ENCODE measurements around the gene LDLRAD1. TPM values are rescaled to one million over a fixed set of nuclear protein-coding genes. Genes with fewer than 3 reads are reported as not detected.
A peak's percentile ranks its signal among the peaks of the same experiment; 100 is the strongest.
"Not testable (repeated sequence)": the region's sequence is repeated elsewhere in the genome, so short reads cannot be mapped to it uniquely, and the experiment has no call there.

Gene LDLRAD1
- total RNA-seq, 1 experiment from 2014 or later, result not detected

DNA sequence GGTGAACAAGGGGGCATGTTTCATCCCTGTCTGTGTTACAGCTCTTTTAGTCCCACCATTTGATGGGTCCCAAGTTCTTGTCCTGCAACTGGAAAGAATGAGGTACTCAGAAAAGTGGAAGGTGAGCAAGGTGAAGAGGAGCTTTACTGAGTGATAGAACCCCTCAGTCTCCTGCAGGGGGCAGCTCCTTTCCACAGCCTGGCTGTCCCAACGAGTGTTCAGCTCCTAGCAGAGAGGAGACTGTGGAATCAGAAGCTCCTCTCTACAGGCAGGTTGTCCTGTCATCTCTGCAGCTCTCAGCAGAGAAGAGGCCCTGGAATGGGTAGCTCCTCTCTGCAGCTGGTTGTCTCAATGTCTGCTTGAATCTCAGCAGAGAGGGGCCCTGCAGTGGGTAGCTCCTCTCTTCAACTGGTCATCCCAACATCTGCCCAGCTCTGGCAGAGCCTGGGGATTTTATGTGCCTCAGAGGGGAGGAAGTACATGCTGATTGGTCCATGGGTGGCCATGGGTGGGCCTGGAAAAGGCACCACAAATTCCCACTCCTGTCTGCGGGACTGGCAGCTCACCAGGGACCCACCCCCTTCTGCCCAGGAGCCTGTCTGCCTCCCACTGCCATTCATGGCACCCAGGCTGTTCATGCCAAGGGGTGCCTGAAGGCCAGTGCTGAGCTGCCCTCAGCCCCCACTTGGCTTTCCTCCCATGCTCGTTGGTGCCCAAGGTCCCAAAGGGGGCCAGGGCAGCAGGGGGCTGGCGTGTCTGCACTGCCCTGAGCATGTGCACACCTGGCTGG lies 25.7 kb downstream of the LDLRAD1 start:
- peak; percentile 35 for DNase-seq (ENCODE audit: low read depth)

DNA sequence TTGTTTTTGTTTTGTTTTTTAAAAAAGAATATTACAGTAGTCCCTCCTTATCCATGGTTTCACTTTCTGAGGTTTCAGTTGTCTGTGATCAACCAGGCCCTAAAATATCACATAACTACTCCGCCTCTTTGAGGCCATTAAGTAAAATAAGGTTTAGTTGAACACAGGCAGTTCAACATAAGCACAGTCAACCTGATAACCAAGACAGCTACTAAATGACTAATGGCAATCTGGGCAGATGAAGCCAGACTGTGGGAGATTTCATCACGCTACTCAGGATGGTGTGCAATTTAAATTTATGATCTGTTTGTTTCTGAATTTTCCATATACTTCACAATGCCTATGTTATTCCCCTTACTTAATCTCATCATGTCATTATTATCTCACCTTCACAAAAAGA lies 30.1 kb downstream of the LDLRAD1 start:
- DNase-seq (ENCODE audit: low read depth), result no peak

DNA sequence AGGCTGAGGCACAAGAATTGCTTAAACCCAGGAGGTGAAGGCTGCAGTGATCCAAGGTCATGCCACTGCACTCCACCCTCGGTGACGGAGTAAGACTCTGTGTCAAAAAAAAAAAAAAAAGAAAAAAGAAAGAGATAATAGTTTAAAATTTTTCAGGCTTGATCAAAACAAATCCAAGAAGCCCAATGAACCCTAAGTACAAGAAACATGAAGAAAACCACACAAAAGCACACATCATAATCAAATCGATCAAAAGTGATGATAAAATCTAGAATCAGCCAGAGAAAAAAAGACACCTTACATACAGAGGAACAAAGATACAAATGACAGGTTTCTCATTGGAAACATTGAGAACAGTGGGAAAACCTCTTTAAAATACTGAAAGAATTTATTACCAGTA lies 31.5 kb downstream of the LDLRAD1 start:
- DNase-seq (ENCODE audit: low read depth), result no peak

DNA sequence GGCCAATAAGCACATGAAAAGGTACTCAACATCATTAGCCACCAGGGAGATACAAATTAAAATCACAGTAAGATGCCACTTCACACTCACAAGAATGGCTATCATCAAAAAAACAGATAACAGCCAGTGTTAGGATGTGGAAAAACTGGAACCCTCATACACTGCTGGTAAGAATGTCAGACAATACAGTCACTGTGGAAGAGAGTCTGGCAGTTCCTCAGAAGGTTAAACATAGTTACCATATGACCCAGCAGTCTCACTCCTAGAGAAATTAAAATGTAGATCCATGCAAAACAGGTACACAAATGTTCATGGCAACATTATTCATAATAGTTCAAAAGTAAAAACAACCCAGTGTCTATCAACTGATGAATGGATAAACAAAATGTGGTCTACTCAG lies 33.3 kb downstream of the LDLRAD1 start:
- DNase-seq (ENCODE audit: low read depth), result no peak

DNA sequence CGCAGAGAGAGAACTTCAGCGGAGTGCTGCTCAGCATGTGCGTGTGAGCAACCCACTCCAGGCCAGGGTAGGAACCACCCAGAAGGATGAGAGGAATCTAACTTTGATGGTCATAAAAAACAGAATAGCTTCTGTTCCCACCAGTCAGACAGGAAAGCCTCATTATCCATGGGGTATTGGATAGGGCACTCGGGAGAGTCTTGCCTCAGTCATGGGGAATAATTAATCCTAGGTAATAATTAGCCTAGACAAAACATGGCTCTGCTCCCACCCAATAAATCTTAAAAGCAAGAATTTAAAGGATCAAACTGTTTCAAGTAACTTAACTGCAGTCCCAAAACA lies 35.3 kb downstream of the LDLRAD1 start:
- DNase-seq (ENCODE audit: low read depth), result no peak

DNA sequence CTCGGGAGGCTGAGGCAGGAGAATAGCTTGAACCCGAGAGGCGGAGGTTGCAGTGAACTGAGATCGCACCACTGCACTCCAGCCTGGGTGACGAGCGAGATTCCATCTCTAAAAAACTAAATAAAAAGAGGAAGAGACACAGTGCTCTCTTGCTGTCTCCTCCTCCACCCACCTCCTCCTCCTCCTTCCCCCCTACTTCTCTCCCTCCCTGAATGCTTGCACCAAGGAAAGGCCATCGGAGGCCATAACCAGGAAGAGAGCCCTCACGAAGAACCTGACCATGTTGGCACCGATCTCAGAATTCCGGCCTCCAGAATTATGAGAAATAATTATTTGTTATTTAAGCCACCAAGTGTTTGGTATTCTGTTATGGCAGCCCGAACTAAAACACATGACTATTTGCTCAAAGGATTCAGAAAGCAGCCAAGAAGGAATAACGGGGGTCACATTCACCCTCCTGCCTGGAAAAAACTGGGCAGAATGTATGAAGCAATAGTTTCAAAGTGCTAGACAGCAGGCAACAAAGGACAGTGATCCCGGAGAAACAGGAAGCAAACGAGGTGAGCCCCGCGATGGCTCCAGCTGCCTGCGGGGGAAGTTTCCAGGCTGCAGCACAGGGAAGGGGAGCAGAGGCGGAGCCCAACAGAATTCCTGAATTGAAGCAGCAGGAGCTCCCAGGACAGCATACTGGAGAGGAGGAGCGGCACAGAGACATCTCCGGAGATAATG lies 35.8 kb downstream of the LDLRAD1 start:
- peak; percentile 56 for DNase-seq (ENCODE audit: low read depth)

DNA sequence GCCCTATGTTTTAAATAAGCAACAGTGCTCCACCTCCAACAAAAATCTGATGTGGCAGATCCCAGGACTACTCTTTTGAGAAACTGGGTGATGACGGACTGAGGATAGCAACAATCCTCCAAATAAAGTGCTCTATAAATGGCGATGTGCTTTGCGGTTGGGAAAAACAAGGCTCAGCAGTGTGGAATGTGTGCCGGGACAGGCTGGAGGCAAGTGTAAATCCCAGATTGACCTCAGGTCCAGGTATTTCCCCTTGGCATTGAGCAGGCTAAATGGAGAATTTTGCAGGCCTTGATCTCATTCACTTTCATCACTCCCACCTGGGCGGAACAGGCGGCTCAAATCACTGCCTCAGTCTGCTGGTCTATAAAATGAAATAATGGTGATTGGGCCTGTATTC lies 36.8 kb downstream of the LDLRAD1 start:
- DNase-seq (ENCODE audit: low read depth), result no peak

DNA sequence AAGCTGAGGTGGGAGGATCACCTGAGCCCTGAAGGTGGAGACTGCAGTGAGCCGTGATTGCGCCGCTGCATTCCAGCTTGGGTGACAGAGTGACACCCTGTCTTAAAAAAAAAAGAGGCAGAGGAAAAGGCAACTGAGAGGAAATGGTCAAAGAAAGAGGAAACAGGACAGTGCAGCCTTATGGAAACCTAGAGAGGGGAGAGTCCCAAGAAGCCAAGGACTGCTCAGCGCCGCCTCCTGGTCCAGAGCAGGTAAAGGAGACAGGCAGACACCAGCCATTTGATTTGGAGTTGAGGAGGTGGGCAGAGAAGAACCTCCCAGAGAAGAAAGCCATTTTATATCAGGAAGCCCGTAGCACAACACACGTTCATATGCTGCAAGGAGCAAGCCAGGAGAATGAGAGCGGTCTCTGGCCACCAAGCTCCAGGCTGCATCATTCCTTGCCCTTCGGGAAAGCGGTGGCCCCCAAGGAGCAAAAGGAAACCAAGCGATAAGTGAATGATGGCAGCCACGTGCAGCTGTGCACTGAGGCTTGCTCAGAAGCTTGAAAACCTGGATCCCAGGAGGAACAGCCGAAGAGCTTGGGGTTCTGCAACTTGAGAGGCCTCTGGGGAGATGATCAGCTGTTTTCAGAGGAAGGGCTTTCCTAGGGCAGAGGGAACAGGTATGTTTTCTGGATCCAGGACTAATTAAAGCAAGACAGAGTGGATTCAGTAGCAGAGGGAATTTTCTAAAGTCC lies 38.1 kb downstream of the LDLRAD1 start:
- DNase-seq (ENCODE audit: low read depth), result no peak

DNA sequence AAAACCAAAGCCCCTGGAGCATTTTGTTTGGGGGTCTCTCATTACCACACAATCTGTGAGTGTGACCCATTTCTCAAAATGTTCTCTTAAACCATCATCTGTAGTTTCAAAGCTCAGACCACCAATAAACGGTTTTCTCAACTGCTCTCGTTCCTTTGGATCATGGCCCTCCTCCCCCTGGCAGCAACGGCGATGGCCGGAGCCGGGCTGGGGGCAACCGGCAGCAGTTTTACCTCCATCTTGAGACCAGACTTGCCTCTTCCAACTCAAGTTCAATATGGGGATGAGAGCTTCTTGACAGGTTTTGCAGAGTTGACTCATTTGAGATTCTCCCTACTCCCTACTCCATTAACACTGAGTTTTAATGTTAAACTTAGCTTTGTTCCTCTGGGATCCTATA lies 42.1 kb downstream of the LDLRAD1 start:
- no peak for DNase-seq (ENCODE audit: low read depth)

DNA sequence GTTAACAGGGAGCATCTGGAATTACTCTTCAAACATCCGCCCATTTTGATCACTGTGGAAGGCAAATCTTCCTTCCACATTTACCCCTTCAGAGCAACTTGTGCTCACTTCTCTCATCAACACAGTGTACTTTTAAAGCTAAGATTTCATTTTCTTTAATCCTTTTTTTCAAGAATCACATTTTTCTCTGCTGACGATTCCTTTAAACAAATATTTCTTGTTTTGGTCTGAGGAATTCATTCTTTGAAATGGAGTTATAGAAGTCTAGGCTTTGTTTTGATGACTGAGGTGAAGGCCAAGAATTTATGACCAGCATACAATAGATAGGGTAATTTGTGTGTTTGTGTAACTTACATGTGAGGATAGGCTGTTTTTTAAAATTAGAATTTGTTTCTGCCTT lies 46.3 kb downstream of the LDLRAD1 start:
- DNase-seq (ENCODE audit: low read depth), result peak; percentile 21

DNA sequence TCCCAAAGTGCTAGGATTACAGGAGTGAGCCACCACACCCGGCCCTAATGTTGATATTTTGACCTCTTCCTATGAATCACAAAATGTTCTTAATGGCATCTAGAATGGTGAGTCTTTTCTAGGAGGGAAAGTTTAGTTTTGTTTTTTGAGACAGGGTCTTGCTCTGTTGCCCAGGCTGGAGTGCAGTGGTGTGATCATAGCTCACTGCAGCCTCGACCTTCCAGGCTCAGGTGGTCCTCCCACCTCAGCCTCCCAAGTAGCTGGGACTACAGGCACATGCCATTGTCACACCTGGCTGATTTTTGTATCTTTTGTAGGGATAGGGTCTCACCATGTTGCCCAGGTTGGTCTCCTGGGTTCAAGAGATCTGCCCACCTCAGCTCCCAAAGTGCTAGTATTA lies 48.7 kb downstream of the LDLRAD1 start:
- DNase-seq (ENCODE audit: low read depth), result not testable (repeated sequence)

DNA sequence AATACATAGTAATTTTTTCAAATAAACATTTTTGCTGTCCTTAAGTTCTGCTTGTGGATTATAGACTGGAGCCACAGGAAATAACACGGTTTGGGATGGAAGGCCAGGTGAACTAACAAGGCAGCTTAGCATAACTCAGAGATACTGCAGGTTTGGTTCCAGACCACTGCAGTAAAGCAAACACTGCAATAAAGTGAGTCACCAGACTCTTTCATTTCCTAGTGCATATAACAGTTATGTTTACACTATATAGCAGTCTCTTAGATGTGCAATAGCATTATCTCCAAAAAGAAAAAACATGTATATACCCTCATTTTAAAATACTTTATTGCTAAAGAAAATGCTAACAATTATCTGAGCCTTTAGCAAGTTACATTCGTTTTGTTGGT lies 49.9 kb downstream of the LDLRAD1 start:
- no peak for DNase-seq (ENCODE audit: low read depth)

DNA sequence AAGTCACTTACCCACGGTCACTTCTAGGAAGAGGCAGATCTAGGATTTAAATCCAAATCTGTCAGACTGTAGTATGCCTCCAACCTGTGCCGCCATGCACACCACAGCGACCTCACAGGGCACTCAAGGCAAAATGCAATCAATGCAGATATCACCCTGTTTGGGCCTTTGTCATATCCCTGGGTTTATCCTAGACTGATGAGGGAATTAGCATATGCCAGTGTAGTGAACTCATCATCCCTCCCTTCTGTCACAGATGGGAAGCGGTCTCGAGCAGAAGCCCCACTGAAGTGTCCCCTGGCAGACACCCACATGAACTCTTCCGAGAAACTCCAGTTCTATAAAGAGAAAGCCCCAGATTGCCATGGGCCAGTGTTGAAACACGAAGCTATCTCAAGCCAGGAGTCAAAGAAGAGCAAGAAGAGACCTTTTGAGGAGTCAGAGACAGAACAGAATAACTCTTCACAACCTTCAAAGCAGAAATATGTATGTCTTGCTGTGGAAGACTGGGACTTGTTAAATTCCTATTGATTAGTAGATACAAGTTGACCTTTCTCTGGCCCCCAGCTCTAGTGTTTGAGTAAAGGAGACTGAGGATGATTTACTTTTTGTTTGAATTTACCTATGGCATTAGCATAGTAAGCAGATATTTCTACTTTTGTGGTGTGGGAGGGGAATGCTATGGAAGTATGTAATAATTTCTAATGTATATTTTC lies 50.4 kb downstream of the LDLRAD1 start:
- no peak for DNase-seq (ENCODE audit: low read depth)

DNA sequence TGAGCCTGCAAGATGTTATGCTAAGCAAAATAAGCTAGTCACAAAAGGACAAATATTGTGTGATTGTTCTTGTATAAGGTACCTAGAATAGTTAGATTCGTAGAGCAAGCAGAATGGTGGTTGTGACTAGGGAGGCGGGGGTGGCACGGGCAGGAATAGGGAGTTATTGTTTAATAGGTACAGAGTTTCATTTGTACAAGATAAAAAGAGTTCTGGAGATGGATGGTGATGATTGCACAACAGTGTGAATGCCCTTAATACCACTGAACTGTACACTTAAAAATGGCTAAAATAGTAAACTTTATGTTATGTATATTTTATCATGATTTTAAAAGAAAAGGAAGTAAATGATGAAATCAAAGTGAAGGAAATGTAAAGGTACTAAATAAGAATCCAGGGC lies 51.2 kb downstream of the LDLRAD1 start:
- no peak for DNase-seq (ENCODE audit: low read depth)

DNA sequence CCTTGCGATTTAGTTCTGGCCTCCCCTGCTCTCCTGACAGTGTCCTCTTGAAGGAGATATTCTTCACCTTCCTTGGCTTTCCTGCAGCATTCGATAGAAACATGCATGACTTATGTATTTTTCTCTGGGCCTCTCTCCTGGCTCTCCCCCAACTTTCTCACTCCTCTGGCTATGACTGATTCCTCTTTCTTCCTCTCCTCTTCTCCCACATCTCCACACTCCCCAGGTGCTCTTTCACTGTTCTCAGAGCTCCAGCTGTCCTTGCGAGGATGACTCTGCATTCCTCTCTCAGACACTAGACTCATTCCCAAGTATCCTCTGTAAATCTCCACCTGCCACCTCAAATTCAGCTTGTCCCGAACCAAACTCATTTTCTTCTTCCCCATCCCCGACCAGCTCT lies 53.9 kb downstream of the LDLRAD1 start:
- DNase-seq (ENCODE audit: low read depth), result no peak

DNA sequence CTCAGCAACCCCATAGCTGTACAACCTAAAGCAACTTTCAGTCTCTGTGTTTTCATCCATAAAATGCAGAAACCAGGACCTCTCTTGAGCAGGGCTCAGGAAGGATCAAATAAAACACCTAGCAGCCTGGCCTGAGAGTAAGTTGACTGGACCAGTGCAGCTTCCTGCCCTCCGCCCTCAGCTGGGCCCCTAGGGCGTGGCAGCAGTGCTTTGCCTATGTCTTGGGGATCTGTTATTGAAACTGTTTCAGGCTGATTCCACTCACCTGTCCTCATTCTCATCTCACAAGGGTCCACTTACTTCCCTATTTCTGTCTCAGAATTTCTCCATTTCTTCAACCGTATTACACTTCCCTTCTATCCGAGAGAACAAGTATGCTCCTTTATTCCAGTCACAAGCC lies 54.5 kb downstream of the LDLRAD1 start:
- no peak for DNase-seq (ENCODE audit: low read depth)

DNA sequence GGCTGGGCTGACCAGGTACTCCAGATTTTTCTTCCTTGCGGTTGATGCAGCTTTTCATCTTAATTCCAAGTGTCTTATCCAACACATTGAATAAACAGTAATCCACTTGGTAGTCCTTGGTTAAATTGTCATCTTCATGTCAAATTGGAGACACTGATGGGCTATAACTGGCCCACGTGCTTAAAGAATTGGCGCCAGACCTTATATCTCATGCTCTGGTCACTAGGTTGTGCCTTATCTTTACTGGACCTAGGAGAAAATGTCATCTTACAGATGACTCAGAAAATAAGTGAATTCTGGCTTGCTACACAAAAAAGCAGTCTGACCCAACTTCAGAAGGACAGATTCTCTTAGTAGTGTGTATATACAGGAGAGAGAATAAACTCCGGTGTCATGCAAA lies 55.6 kb downstream of the LDLRAD1 start:
- no peak for DNase-seq (ENCODE audit: low read depth)

DNA sequence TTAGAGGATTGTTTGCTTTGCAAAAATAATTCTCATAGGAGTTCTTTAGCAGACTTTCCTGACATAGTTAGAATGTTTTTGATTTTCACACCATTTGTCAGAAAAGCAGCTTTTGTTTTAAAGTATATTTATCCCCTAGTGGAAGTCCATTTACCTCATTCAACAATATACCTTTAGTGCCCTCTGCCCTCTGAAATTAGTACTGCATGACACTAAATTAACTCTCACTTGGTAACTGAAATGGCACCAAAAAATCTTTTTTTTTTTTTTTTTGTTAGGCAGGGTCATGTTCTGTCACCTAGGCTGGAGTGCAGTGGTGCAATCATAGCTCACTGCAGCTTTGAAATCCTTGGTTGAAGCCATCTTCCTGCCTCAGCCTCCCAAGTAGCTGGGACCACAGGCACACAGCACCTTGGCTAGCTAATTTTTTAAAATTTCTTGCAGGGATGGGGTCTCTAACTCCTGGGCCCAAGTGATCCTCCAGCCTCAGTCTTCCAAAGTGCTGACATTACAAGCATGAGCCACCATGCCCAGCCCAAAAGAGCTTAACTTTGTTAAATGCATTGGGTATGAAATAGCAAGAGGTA lies 58.2 kb downstream of the LDLRAD1 start:
- DNase-seq (ENCODE audit: low read depth), result peak; percentile 33
